CD14-positive monocyte (primary cell): ENCODE data around the gene SPAG16. TPM values are rescaled to one million over a fixed set of nuclear protein-coding genes. Genes with fewer than 3 reads are reported as not detected.

ENCODE experiments used
- DNase-seq, 3 donors: peaks; one replicate each; pipeline ENCODE4 v3.0.0-alpha.2; 2011 to 2022
- H2AFZ ChIP-seq: 2 replicates; pipeline ENCODE4 v1.6.0; 2012; ENCODE audit warnings: mild to moderate bottlenecking, low read depth, low read length, inconsistent platforms; ENCODE audit not compliant: insufficient read depth, poor library complexity, severe bottlenecking
- H3K27ac ChIP-seq, 2 donors: 1 replicate in 1 of 2; 2 replicates in 1 of 2; pipeline ENCODE4 v1.5.1; 2012 to 2013; ENCODE audit warnings: low read length in 2 of 2, control low read depth in 1 of 2, inconsistent platforms in 1 of 2, low read depth in 1 of 2, mild to moderate bottlenecking in 1 of 2
- H3K27me3 ChIP-seq, 2 donors: one replicate each; pipeline versions ENCODE4 v1.6.0 to v1.6.1; 2011 to 2013; ENCODE audit warnings: low read length in 2 of 2; ENCODE audit not compliant: control insufficient read depth in 2 of 2, insufficient read depth in 2 of 2
- H3K36me3 ChIP-seq, 2 donors: replicated peaks in 1 of 2; 1 replicate in 1 of 2; 2 replicates in 1 of 2; pipeline versions ENCODE4 v1.5.1 to v1.6.1; 2012 to 2013; ENCODE audit warnings: low read length in 2 of 2, control low read depth in 1 of 2, inconsistent platforms in 1 of 2, mild to moderate bottlenecking in 1 of 2; ENCODE audit not compliant: insufficient read depth in 2 of 2, control insufficient read depth in 1 of 2
- H3K4me1 ChIP-seq, 2 donors: 1 replicate in 1 of 2; 2 replicates in 1 of 2; pipeline versions ENCODE4 v1.5.1 to v1.6.1; 2012 to 2013; ENCODE audit warnings: low read length in 2 of 2, control low read depth in 1 of 2, inconsistent platforms in 1 of 2, mild to moderate bottlenecking in 1 of 2, moderate library complexity in 1 of 2; ENCODE audit not compliant: insufficient read depth in 2 of 2, control insufficient read depth in 1 of 2
- H3K4me2 ChIP-seq: replicated peaks from 2 replicates; pipeline ENCODE3; 2012; ENCODE audit warnings: low read length, moderate library complexity, mild to moderate bottlenecking; ENCODE audit not compliant: poor library complexity, severe bottlenecking; ENCODE audit errors: extremely low read depth
- H3K4me3 ChIP-seq, 3 experiments: fragments of 200-600 bp in 1 of 3; sonication (generic) in 1 of 3; replicated peaks in 1 of 3; 1 replicate in 2 of 3; 2 replicates in 1 of 3; pipeline ENCODE4 v1.5.1; 2011 to 2013; ENCODE audit warnings: low read length in 3 of 3, mild to moderate bottlenecking in 3 of 3, control low read depth in 2 of 3, low read depth in 2 of 3, inconsistent platforms in 1 of 3, moderate library complexity in 1 of 3
- H3K79me2 ChIP-seq: 2 replicates; pipeline ENCODE4 v1.6.0; 2012; ENCODE audit warnings: mild to moderate bottlenecking, control low read depth, inconsistent platforms, low read length, moderate library complexity; ENCODE audit not compliant: insufficient read depth
- H3K9ac ChIP-seq: 2 replicates; pipeline ENCODE4 v1.6.0; 2017; ENCODE audit warnings: low read length, mild to moderate bottlenecking; ENCODE audit not compliant: insufficient read depth, poor library complexity, severe bottlenecking
- H3K9me3 ChIP-seq, 2 donors: replicated peaks in 1 of 2; 1 replicate in 1 of 2; 2 replicates in 1 of 2; pipeline versions ENCODE4 v1.5.1 to v1.6.1; 2012 to 2013; ENCODE audit warnings: low read length in 2 of 2, control low read depth in 1 of 2; ENCODE audit not compliant: control insufficient read depth in 1 of 2, insufficient read depth in 1 of 2
- H4K20me1 ChIP-seq: 2 replicates; pipeline ENCODE4 v1.6.0; 2012; ENCODE audit warnings: mild to moderate bottlenecking, low read length, control low read depth, moderate library complexity; ENCODE audit not compliant: insufficient read depth
- H3K27ac Mint-ChIP-seq, 7 donors: one replicate each; pipeline ENCODE4 v1.8.0; 2020; ENCODE audit warnings: mild to moderate bottlenecking in 7 of 7, mixed read lengths in 7 of 7, moderate library complexity in 6 of 7, inconsistent platforms in 2 of 7
- H3K27me3 Mint-ChIP-seq, 3 donors: one replicate each; pipeline ENCODE4 v1.8.0; 2021 to 2022; ENCODE audit warnings: low read depth in 3 of 3, mild to moderate bottlenecking in 3 of 3, mixed read lengths in 3 of 3, moderate library complexity in 3 of 3, inconsistent platforms in 1 of 3
- H3K36me3 Mint-ChIP-seq, 2 donors: one replicate each; pipeline ENCODE4 v1.8.0; 2020; ENCODE audit warnings: mixed read lengths in 2 of 2, inconsistent platforms in 1 of 2, mild to moderate bottlenecking in 1 of 2
- H3K4me1 Mint-ChIP-seq: one replicate; pipeline ENCODE4 v1.8.0; 2020; ENCODE audit warnings: mild to moderate bottlenecking, mixed read lengths
- H3K4me3 Mint-ChIP-seq, 2 donors: one replicate each; pipeline ENCODE4 v1.8.0; 2020; ENCODE audit warnings: mild to moderate bottlenecking in 2 of 2, mixed read lengths in 2 of 2, moderate library complexity in 1 of 2
- H3K9me3 Mint-ChIP-seq, 7 donors: one replicate each; pipeline ENCODE4 v1.8.0; 2020 to 2022; ENCODE audit warnings: mixed read lengths in 7 of 7, mild to moderate bottlenecking in 6 of 7, moderate library complexity in 6 of 7, inconsistent platforms in 2 of 7
- WGBS: methylation state at CpG from one replicate; pipeline ENCODE4 v1.1.5; 2013; ENCODE audit warnings: missing lambda C conversion rate; ENCODE audit not compliant: insufficient coverage; 5-methylcytosine and 5-hydroxymethylcytosine counted together
- intact Hi-C, 2 donors: fragments of 100-400 bp; cut with micrococcal nuclease; formaldehyde crosslinking; loops; one replicate each; pipeline versions ENCODE4 v1.15.0 to v1.15.1; 2023
- polyA plus RNA-seq, 3 donors: library from polyadenylated mRNA; depleted of rRNA in 1 of 3; unstranded in 2 of 3; stranded (reverse) in 1 of 3; fragments of 300-500 nt in 2 of 3; fragments of >200 nt in 1 of 3; fragmentation: Illumina TruSeq in 2 of 3; gene quantifications; 1 replicate in 2 of 3; 2 replicates in 1 of 3; pipeline ENCODE4 v1.2.3, GENCODE V29; 2012 to 2021
- TF ChIP-seq, protein P1 (sequence below): fragments of 200-600 bp; IDR thresholded peaks from one replicate; pipeline ENCODE4 v1.8.0; 2022; ENCODE audit warnings: antibody characterized with exemption, mild to moderate bottlenecking

SPAG16 gene
- polyA plus RNA-seq, 3 donors: 0.12 to 0.30 TPM; not detected in 1

DNA sequence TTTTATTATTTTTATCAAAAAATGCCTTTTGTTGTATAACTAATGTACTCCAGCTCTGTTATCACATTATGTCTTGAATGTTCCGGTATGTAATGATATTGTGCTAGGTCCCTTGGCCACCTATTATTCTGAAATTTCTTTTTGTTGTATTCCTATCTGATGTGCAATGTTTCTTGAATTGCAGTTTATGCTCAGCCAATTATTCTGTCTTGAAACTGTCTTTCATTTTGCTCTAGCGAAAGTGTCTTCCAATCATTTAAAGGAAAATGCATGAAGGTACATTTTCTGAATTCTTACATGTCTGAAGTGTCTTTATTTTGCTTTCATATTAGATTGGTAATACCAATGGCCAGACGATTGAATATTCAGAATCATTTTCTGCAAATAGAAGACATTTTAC lies 277.5 kb downstream of the SPAG16 start:
- Mint-ChIP-seq H3K4me1 (no peaks in the 10 kb centered on the region), H3K27me3 (no peaks in the 10 kb centered on the region), H3K27ac (no peak overlapping the region), H3K4me3 (no peak overlapping the region), H3K36me3 (no peaks in the 10 kb centered on the region), H3K9me3 (peaks cover 0 to 10% (median 4%) of the 10 kb centered on the region in 7 donors)
- no peak overlapping the region for H3K4me2 ChIP-seq
- no peaks in the 10 kb centered on the region for H4K20me1 ChIP-seq
- no peaks in the 10 kb centered on the region for H3K79me2 ChIP-seq
- no peak for DNase-seq
- intact Hi-C loops: no loop called here
- H3K4me1 ChIP-seq: no peaks in the 10 kb centered on the region
- WGBS: no CpG with 5 or more reads among the region's 3 CpGs
- TF ChIP-seq, protein P1, sequence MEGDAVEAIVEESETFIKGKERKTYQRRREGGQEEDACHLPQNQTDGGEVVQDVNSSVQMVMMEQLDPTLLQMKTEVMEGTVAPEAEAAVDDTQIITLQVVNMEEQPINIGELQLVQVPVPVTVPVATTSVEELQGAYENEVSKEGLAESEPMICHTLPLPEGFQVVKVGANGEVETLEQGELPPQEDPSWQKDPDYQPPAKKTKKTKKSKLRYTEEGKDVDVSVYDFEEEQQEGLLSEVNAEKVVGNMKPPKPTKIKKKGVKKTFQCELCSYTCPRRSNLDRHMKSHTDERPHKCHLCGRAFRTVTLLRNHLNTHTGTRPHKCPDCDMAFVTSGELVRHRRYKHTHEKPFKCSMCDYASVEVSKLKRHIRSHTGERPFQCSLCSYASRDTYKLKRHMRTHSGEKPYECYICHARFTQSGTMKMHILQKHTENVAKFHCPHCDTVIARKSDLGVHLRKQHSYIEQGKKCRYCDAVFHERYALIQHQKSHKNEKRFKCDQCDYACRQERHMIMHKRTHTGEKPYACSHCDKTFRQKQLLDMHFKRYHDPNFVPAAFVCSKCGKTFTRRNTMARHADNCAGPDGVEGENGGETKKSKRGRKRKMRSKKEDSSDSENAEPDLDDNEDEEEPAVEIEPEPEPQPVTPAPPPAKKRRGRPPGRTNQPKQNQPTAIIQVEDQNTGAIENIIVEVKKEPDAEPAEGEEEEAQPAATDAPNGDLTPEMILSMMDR: no peak
- H3K27me3 ChIP-seq: no peaks in the 10 kb centered on the region
- H3K27ac ChIP-seq: no peak overlapping the region
- no peak overlapping the region for H3K9ac ChIP-seq
- H3K36me3 ChIP-seq: no peaks in the 10 kb centered on the region
- no peak overlapping the region for H3K4me3 ChIP-seq
- peaks cover 0 to 8% of the 10 kb centered on the region in 2 donors for H3K9me3 ChIP-seq
- no peak overlapping the region for H2AFZ ChIP-seq

DNA sequence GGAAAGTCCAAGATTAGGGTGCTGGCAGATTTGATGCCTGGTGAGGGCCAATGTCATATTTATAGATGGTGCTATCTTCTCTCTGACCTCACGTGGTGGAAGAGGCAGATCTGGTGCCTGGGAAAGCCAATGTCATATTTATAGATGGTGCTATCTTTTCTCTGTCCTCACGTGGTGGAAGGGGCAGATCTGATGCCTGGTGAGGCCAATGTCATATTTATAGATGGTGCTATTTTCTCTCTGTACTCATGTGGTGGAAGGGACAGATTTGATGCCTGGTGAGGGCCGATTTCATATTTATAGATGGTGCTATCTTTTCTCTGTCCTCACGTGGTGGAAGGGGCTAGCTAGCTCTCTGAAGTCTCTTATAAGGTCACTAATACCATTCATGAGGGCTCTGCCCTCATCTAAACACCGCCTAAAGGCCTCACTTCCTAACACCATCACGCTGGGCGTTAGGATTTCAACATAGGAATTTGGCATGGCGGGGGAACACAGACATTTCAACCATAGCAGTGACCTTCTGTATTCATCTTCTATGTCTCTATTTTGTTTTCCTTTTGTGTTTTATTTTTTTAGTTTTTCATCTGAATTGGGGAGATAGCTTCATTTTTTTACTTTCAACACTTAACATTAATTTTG lies 278.4 kb downstream of the SPAG16 start:
- no peaks in the 10 kb centered on the region for H3K36me3 Mint-ChIP-seq

More for the DNA sequence above, 278.4 kb downstream of the SPAG16 start:
- Histone ChIP-seq H3K4me1 (no peaks in the 10 kb centered on the region), H2AFZ (no peak overlapping the region), H3K36me3 (no peaks in the 10 kb centered on the region), H3K79me2 (no peaks in the 10 kb centered on the region), H3K9me3 (peaks cover 0 to 8% of the 10 kb centered on the region in 2 donors), H3K27me3 (no peaks in the 10 kb centered on the region), H3K27ac (no peak overlapping the region), H3K4me2 (no peak overlapping the region), H3K9ac (no peak overlapping the region), H3K4me3 (no peak overlapping the region), H4K20me1 (no peaks in the 10 kb centered on the region)
- TF ChIP-seq, protein P1: no peak
- WGBS: 83% methylated on average over 1 of the region's 8 CpGs
- no peak for DNase-seq
- Mint-ChIP-seq H3K9me3 (peaks cover 0 to 10% (median 4%) of the 10 kb centered on the region in 7 donors), H3K27ac (no peak overlapping the region), H3K4me3 (no peak overlapping the region), H3K4me1 (no peaks in the 10 kb centered on the region), H3K27me3 (no peaks in the 10 kb centered on the region)
- intact Hi-C loops: no loop called here
